ENCODE measurements around the gene TBC1D22A. TPM values are rescaled to one million over a fixed set of nuclear protein-coding genes. Genes with fewer than 3 reads are reported as not detected.

TBC1D22A gene
- polyA plus RNA-seq, 1 of the 3 experiments (the other 2 are of a cell fraction) = 16.5 TPM

DNA sequence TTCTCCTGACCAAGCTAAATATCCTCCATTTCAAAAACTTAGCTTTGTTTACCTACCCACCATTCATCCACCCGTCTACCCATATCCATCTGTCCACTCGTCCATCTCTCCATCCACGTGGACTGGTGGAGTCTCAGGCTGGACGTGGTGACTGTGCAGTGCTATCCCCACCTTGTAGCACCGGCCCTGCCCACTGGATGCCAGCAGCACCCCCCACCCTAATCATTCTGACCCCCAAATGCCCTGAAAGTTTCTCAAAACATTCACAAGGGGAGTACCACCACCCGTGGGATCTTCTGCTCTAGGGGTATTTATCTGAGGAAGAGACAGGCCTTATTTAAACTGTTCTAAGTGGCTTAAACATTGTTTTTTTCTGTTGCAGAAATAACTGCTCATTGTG, 206.4 kb downstream of the TBC1D22A start (continued):
- no peak for TF ChIP-seq REST (IDR thresholded peaks at IDR 0.05; ENCODE audit: low read depth, low read length)
- TF ChIP-seq TAF1 (IDR thresholded peaks at IDR 0.05; ENCODE audit: borderline replicate concordance, low read depth, low read length) = no peak
- TF ChIP-seq ELF1 (IDR thresholded peaks at IDR 0.05) = no peak
- no peak for TF ChIP-seq POLR2AphosphoS5 (IDR thresholded peaks at IDR 0.05; ENCODE audit: low read depth, low read length)
- no peak for TF ChIP-seq TEAD4 (IDR thresholded peaks at IDR 0.05; ENCODE audit: borderline replicate concordance, insufficient read depth)

- no peak for DNase-seq
- no peak for TF ChIP-seq FOXJ3 (CRISPR knock-in tag; IDR thresholded peaks at IDR 0.05)
- no peak for TF ChIP-seq GABPA (IDR thresholded peaks at IDR 0.05; ENCODE audit: low read depth)
- no peak for TF ChIP-seq MAX (IDR thresholded peaks at IDR 0.05; ENCODE audit: low read depth)
- no peak for TF ChIP-seq ELF1 (IDR thresholded peaks at IDR 0.05)
- WGBS (ENCODE audit: low lambda C conversion rate) = 96% methylated on average over 4 of the region's 4 CpGs
- H3K9me3 ChIP-seq = no peaks in the 10 kb centered on the region
- H2AFZ ChIP-seq (ENCODE audit: low read depth) = no peak overlapping the region
- H3F3A ChIP-seq (replicated peaks; ENCODE audit: insufficient read depth) = no peaks in the 10 kb centered on the region
- H3K9me2 ChIP-seq = no peaks in the 10 kb centered on the region
- no peak overlapping the region for H3K27ac ChIP-seq (ENCODE audit: low read depth in 2 of 2, low read length in 1 of 2)
- H3K4me1 ChIP-seq (ENCODE audit: control insufficient read depth in 1 of 2, insufficient read depth in 2 of 2, low read depth in 1 of 2, low read length in 1 of 2) = peaks cover 0 to 33% of the 10 kb centered on the region in 2 experiments; a peak in 2 of 4 replicates
- no peaks in the 10 kb centered on the region for H3K79me2 ChIP-seq (ENCODE audit: insufficient read depth)
- H3K27me3 ChIP-seq (ENCODE audit: insufficient read depth) = no peaks in the 10 kb centered on the region
- no peak overlapping the region for H3K4me3 ChIP-seq (ENCODE audit: low read depth in 2 of 2, low read length in 1 of 2)
- ChIA-PET POLR2A (no interaction called here), CTCF (interaction anchor here (1.2 kb wide), 1 partner anchor 15 kb away, joined by 4 read pairs; no protein-coding TSS in a partner anchor)
- no peak overlapping the region for H3K9ac ChIP-seq
- no peaks in the 10 kb centered on the region for H4K20me1 ChIP-seq (ENCODE audit: insufficient read depth)
- peaks cover 0 to 2% of the 10 kb centered on the region in 2 experiments for H3K36me3 ChIP-seq (replicated peaks in 1 of 2; ENCODE audit: control insufficient read depth in 1 of 2, insufficient read depth in 2 of 2, low read length in 1 of 2)
- no peak overlapping the region for H3K4me2 ChIP-seq
Observed at GRCh38 chr22:46969491-46969890, 207.0 kb downstream of the TBC1D22A start.

- Histone ChIP-seq H3K9me2 (no peaks in the 10 kb centered on the region), H3F3A (replicated peaks; ENCODE audit: insufficient read depth) (no peaks in the 10 kb centered on the region), H3K9ac (no peak overlapping the region), H3K9me3 (no peaks in the 10 kb centered on the region), H3K4me2 (no peak overlapping the region), H3K79me2 (ENCODE audit: insufficient read depth) (no peaks in the 10 kb centered on the region), H2AFZ (ENCODE audit: low read depth) (no peak overlapping the region), H3K4me3 (ENCODE audit: low read depth in 2 of 2, low read length in 1 of 2) (no peak overlapping the region), H3K4me1 (ENCODE audit: control insufficient read depth in 1 of 2, insufficient read depth in 2 of 2, low read depth in 1 of 2, low read length in 1 of 2) (peaks cover 0 to 33% of the 10 kb centered on the region in 2 experiments; a peak in 2 of 4 replicates), H4K20me1 (ENCODE audit: insufficient read depth) (no peaks in the 10 kb centered on the region), H3K36me3 (replicated peaks in 1 of 2; ENCODE audit: control insufficient read depth in 1 of 2, insufficient read depth in 2 of 2, low read length in 1 of 2) (peaks cover 0 to 3% of the 10 kb centered on the region in 2 experiments), H3K27me3 (ENCODE audit: insufficient read depth) (no peaks in the 10 kb centered on the region), H3K27ac (ENCODE audit: low read depth in 2 of 2, low read length in 1 of 2) (no peak overlapping the region)
- no peak for DNase-seq
- 94% methylated on average over 5 of the region's 6 CpGs for WGBS (ENCODE audit: low lambda C conversion rate)
- POLR2A ChIA-PET = no interaction called here
- CTCF ChIA-PET = interaction anchor here (1.2 kb wide), 1 partner anchor 16 kb away, joined by 4 read pairs; no protein-coding TSS in a partner anchor
- TF ChIP-seq POLR2AphosphoS5 (IDR thresholded peaks at IDR 0.05; ENCODE audit: low read depth, low read length) = no peak
- no peak for TF ChIP-seq MAX (IDR thresholded peaks at IDR 0.05; ENCODE audit: low read depth)
- no peak for TF ChIP-seq TAF1 (IDR thresholded peaks at IDR 0.05; ENCODE audit: borderline replicate concordance, low read depth, low read length)
- TF ChIP-seq SIN3A (IDR thresholded peaks at IDR 0.05; ENCODE audit: borderline replicate concordance, low read depth, low read length) = no peak
- TF ChIP-seq ZBTB33 (IDR thresholded peaks at IDR 0.05; ENCODE audit: borderline replicate concordance, low read depth) = no peak
- TF ChIP-seq FOXJ3 (CRISPR knock-in tag; IDR thresholded peaks at IDR 0.05) = no peak
- TF ChIP-seq REST (IDR thresholded peaks at IDR 0.05; ENCODE audit: low read depth, low read length) = no peak
- TF ChIP-seq NFIC (IDR thresholded peaks at IDR 0.05; ENCODE audit: borderline replicate concordance) = no peak
- TF ChIP-seq MEF2A (IDR thresholded peaks at IDR 0.05; ENCODE audit: borderline replicate concordance, low read depth) = no peak
- TF ChIP-seq EZH2phosphoT487 (IDR thresholded peaks at IDR 0.05; ENCODE audit: borderline replicate concordance, low read depth) = no peak
- TF ChIP-seq JUND (IDR thresholded peaks at IDR 0.05) = no peak
- TF ChIP-seq TCF12 (IDR thresholded peaks at IDR 0.05) = no peak
- TF ChIP-seq GABPA (IDR thresholded peaks at IDR 0.05; ENCODE audit: low read depth) = no peak
Observed at GRCh38 chr22:46969961-46970360, 207.5 kb downstream of the TBC1D22A start.
